ENCODE data around the gene TUBAL3.
A peak's percentile ranks its signal among the peaks of the same experiment; 100 is the strongest.
"Not testable (repeated sequence)": the region's sequence is repeated elsewhere in the genome, so short reads cannot be mapped to it uniquely, and the experiment has no call there.

Gene TUBAL3

DNA sequence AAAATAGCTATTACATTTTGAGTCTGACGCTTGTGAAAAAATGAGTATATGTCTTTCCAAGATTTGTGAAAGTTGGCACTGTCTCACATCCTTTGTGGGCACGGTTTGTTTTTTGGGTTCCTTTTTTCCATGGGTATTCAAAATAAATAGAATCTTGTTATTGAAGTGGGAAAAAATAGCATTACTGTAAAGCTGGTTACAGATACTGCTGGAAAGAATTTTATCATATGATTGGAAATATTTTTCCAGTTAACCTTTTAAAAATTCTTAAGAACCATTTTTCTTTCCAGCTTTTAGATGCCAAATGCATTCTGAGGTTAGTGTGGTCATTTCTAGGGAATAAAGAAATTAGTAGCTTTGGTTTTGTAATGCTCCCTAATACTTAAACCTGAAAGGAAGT is 19.1 kb upstream of the TUBAL3 start:
- DNase-seq (ENCODE audit: low spot score), result no peak

DNA sequence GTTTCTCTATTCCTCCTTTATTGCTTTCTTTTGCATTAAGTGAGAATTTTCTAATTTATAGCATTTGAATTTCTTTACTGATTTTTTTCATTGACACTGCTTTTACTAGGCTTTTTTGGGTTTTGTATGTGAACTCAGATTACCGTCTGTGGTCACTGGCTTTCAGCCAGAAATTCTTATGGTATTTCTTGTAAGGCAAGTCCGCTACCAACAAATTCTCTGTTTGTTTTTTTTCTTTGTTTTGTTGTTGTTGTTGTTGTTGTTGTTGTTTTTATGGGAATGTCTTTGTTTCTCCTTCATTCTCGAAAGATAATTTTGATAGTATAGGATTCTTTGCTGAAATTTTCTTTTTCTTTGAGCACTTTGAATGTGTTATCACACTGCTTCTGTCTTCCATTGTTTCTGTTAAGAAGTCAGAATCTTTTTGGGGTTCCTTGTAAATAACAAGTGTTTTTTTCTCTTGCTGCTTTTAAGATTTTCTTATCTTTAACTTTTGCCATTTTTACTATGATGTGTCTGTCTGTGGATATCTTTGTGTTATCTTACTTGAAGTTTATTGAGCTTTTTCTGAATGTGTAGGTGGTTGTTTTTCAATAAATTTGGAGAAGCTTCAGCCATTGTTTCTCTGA is 15.0 kb upstream of the TUBAL3 start:
- DNase-seq (ENCODE audit: low spot score), result no peak

DNA sequence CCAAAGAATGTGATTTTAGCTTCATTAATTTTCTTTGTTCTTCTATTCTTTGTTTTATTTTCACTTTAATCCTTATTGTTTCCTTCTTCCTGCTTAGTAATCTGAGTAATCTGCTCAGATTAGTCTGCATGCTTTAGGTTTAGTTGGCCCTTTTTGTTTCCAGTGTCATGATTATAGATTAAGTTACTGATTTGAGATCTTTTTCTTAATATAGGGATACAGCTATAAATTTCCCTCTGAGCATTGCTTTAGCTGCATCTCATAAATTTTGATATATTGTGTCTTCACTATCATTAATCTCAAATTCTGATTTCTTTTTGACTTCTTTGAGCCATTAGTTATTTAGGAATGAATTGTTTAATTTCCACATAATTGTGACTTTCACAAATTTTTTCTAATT is 14.0 kb upstream of the TUBAL3 start:
- DNase-seq (ENCODE audit: low spot score), result no peak

DNA sequence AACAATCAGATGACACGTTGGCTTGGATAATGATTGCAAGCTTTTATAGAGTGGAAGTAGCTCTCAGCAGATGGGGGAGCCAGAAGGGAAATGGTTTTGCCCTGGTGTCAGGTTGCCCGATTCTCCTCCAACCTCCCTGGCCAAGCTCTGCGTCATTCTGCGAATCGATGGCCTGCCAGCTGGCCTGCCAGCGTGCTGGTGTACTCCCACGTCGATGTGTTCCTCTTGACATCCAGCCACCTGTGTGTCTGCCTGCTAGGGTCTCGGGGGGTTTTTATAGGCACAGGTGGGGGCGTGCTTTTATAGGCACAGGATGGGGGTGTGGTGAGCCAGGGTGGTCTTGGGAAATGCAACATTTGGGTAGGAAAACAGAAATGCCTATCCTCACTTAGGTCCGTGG is 12.4 kb upstream of the TUBAL3 start:
- no peak for DNase-seq (ENCODE audit: low spot score)

DNA sequence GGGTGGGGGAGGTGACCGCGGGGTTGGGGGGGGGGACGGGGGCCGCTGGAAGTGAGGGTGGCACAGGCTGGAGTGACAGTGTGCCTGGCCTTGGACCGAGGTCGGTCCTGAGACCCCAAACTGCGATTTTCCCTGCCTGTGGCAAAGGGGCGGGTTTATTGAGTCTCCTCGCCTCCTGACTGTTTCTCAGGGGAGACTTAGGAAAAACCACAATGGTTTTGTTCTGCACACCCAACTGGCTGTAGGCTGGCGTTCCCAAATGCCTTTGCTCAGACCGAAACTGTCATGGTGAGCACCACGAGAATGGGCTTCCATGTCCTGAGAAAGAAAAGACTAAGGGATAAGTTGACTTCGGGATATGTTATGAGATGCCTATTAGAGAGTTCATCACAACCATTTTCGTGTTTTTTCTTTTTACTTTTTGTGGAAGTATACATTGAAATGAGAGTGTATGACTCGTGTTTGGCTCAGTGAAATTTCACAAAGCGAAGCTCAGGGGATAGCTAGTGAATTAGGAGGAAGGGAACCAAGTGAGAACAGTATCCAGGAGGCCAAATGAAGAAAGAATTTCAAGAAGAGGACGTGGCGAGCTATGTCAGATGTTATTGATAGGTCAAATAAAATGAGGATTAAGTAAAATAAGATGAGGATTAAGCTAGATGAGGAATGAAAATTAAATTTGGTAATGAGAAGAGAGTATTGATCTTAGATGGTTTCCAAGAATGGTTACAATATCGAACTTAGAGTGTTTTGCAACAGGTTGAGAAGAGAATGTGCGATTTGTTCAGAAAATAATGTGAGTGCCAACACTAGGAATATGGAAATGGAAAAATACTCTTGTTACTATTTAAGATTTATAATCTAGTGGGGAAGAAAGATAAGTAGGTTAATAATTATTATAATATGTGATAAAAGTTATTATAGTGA is 8.6 kb upstream of the TUBAL3 start:
- peak; percentile 27 for DNase-seq (ENCODE audit: low spot score)

DNA sequence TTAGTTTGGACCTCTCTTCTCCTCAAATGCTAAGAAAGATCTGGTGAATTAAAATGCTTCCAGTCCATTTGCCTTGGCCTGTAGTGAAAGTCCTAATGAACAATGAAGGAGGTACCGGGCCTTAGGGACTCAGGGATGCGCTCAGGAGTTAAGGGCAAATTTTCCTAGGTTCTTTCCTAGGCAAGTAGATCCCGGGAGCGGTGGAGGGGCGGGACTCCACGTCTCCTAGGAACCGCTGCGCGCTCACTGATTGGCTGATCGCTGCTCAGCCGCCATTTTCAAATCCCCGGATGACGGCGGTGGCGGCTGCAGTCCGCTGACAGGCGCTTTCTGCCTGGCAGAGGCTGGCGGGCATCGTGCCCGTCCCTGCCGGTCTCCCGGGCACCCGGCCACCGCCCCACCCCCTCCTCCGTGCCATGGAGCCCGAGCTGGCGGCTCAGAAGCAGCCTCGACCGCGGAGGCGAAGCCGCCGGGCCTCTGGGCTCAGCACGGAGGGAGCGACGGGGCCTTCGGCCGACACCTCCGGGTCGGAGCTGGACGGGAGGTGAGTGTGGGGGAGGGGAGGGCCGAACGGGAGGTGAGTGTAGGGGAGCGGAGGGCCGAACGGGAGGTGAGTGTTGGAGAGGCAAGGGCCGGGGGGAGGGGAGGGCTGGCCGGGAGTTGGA is 7.8 kb upstream of the TUBAL3 start, which contains the start of gene NET1:
Gene NET1, plus strand, starts transcription at position 281 of the 665 bp plus-strand sequence. Its CDS starts 136 bp downstream, at position 417.
- peak; percentile 82 for DNase-seq (ENCODE audit: low spot score)

DNA sequence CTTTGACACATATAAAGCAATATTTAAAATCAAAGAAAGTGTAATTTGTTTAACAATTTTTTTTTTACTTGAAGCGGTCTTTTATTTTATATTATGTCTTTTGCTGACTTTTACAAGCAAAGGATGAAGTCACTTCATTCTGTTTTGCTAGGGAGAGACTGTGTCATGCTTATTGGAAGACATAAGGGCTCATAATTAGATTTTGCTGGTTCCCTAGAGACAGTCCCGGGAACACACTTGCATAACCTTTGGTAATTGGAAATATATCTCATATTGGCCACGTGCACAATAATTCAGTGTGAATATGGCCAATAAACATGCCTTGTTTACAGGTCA is 7.3 kb upstream of the TUBAL3 start:
- no peak for DNase-seq (ENCODE audit: low spot score)

DNA sequence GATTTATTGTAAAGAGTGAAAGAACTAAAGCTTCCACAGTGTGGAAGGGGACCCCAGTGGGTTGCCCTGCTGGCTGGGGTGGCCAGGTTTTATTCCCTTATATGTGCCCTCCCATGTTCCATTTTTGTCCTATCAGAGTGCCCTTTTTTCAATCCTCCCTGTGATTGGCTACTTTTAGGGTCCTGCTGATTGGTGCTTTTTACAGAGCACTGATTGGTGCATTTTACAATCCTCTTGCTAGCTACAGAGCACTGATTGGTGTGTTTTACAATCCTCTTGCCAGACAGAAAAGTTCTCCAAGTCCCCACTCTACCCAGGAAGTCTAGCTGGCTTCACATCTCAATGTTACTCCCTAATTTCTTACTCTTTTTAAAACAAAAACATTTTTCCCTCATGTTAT is 6.2 kb upstream of the TUBAL3 start:
- peak; percentile 46 for DNase-seq (ENCODE audit: low spot score)

DNA sequence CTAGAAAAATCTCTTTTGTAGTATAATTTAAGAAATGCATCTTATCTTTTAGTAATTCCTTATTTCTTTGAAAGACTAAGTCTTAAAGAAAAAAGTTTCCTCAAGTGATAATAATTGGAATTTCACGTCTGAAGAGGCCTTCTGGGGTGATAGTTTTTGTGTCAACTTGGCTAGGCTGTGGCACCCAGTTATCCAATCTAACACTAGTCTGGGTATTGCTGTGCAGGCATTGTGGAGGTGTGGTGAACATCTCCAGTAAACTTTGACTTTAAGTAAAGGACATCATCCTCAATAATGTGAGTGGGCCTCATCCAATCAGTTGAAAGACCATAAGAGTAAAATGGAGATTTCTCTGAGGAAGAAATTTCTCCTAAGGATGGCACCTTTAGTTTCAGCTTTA is 2.3 kb upstream of the TUBAL3 start:
- DNase-seq (ENCODE audit: low spot score), result no peak

DNA sequence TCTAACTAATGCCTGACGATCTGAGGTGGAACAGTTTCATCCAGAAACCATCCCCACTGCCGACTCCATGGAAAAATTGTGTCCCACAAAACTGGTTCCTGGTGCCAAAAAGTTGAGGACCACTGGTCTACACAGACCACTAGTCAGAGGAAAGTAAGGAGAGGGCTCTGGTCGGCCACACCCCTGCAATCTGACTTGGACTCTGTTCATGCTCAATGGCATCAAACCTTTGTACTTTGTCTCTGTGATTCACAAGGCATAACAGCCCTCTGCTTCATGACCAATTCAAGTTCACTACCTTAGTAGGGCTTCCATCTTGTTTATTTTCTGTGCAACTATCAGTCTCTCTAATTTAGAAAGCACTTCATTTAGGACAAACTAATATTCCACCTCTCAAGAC is 1.8 kb downstream of the TUBAL3 start:
- no peak for DNase-seq (ENCODE audit: low spot score)

DNA sequence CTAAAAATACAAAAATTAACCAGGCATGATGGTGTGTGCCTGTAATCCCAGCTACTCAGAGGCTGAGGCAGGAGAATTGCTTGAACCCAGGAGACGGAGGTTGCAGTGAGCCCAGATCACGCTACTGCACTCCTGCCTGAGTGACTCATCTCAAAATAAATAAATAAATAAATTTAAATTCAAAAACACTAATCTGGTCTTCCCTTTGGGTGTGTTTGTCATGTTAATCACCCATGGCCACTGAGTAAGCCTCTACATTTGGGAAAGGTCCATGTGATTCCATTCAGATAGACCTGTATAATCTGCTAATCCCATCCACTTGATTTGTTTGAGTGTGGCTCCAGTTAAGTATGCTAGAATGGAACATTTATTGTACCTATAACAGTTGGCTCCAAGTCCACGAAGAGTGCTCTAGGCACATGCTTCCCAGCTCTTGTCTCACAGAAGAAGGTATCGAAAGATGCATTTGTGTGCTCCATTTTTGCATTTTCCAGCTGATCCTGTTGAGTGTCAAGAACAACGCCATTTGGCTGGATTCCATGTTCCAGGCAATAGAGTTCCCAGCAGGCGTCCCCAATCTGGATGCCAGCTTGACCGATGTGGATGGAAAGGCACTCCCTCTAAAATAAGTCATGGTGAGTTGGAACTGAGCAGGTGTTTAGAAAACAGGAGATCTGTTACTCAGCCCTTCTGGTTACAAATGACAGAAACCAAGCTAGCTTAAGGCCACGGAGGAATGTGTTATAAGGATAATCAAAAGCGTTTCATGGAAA is 4.0 kb downstream of the TUBAL3 start:
- no peak for DNase-seq (ENCODE audit: low spot score)

DNA sequence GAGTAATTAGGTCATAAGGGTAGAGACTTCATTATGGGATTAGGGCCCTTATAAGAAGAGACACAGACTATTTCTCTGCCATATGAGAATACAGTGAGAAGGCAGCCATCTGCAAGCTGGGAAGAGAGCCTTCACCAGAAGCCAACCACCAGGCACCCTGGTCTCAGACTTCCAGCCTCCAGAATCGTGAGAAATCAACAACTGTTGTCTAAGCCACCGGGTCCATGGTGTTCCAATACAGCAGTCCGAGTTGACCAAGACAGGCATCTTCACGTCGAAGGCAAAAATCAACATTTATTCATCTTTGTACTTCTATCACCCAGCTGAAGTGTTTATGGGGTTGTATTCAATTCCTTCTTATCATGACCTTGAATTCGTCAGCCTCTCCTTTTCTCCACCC is 5.3 kb downstream of the TUBAL3 start:
- no peak for DNase-seq (ENCODE audit: low spot score)

DNA sequence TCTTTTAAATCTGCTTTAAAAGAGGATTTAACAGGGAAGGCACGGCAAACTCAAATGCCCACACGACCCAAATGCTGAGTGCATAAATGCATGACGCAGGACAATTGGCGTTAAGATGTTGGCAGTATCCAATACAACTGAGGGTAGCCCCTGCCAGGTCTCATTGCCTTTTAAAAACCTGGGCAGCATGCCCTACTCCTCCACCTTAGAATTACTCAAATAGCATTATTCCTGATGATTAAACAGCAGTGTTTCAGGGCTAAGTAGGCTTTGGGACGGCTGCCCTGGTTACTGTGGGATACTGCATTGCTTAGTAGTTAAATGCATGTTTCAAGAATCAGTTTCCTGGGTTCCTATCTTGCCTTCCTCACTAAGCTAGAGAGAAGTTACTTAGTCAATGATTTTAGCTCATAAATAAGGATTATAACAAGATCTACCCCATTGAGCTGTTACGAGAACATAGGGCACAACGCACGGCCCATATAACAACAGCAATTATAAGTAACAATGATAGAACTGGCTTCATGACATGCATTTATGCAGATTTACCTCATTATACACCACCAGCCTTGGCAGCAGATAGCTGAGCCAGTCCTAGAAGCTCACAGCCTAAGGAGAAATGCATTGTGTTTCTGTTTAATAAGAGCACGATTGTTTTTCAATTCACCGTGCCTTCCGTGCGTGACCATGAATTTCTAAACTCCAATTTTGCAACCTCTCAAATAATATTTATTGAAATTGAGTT is 7.9 kb downstream of the TUBAL3 start:
- no peak for DNase-seq (ENCODE audit: low spot score)

DNA sequence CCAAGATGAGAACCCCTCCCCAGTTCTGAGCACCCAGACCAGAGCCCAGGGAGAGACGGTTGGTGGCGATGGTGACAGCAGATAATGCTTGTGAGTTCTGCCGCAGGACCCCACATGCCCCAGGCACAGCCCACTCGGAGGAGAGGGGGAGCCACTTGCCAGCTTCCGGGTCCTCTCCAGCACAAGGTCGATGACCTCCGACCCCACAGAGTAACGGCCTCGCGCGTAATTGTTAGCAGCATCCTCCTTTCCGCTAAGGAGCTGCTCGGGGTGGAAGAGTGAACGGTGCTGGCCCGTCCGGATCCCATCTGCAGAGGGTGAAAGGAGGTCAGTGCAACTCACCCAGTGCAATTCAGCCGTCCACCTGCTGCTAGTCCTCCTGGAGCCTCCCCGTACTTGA is 9.5 kb downstream of the TUBAL3 start:
- no peak for DNase-seq (ENCODE audit: low spot score)

DNA sequence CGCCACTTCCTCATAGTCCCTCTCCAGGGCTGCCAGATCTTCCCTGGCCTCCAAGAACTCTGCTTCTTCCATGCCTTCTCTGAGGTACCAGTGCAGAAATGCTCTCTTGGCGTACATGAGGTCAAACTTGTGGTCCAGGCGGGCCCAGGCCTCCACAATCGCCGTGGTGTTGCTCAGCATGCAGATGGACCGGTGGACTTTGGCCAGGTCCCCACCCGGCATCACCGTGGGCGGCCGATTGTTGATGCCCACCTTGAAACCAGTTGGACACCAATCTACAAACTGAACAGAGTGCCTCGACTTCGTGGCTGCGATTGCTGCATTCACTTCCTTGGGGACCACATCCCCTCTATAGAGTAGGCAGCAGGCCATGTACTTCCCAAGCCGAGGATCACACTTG is 11.1 kb downstream of the TUBAL3 start:
- DNase-seq (ENCODE audit: low spot score), result no peak

DNA sequence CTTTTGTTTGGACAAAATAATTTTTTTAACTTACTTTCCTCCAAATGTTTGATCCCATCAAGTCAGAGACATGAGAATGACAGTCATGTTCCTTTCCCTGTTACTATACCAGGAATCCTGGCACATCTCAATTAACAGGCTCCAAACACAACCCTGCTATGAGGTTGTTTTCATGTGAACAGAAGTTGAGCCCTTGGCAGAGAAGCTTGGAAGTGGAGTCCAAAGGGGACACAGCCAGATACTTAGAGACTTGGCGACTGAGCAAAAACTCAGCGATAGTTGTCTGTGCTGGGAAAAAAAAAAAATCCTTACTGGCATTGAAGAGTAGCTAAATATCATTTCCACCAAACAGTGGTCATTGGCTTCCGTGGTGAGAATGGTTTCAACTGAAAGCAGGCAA is 12.8 kb downstream of the TUBAL3 start:
- DNase-seq (ENCODE audit: low spot score), result no peak

DNA sequence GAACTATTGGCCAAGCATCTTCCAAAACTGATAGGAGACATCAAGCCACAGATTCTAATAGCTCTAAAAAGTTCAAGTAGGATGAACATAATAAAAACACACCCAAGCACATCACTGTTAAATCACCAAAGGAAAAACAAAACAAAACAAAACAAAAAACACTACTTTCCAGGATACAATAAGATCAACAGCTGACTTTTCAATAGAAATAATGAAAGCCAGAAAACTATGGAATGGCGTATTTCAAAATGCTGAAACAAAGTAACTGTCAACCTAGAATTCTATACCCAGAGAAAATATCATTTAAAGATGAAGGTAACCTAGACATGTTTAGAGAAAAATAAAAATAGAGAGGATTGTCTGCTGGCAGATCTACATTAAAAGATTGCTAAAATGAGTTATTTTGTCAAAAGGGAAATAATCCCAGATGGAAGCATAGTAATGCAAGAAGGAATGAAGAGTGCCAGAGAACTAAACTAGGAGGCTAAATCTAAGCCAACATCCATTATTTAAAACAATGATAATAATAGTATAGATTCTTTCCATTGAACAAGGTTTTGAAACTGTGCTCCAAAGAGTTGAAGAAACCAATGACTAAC is 13.9 kb downstream of the TUBAL3 start:
- DNase-seq (ENCODE audit: low spot score), result no peak

DNA sequence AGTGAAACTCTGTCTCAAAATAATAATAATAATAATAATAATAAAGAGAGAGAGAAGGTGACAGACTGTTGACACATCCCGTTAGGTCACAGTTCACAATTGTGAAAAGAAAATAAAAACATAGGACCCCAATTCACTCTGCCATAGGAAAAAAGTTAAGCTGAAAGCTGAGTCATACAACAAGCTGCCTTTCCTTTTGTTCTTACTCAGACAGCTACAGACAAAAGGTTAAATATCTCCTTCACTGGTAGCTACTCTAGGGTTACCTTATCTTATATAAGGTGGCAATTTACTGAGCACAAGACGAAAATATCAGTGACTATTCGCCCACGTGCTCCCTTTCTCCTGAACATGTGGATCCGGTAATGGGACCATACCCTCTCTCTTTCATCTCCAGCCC is 17.5 kb downstream of the TUBAL3 start:
- DNase-seq (ENCODE audit: low spot score), result no peak

DNA sequence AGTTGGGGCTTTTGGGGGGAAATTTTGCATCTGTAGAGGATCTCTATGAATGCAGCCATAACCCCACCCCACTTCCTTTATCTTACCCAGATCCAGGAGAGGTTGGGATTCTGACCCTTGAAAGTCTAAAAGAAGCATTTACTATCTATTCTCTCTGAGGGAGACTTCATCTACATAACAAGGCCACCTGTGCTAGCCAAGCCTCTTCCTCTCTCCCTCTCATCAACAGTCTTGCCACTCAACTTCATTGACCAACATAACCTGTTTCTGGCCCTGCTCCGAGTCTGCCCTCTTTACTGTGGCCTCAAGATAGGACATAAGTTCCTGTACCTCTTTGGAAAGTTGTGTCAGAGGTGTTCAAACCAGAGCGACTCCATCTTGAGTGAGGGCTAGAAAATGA is 19.4 kb downstream of the TUBAL3 start:
- no peak for DNase-seq (ENCODE audit: low spot score)

DNA sequence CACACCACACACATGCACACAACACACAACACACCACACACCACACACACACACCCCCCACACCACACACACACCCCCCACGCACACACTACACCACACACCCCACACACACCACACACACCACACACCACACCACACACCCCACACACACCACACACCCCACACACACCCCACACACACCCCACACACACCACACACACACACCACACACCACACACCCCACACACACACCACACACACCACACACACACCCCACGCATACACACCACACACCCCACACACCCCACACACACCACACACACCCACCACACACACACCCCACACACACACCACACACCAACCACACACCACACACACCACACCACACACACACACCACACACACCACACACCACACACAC is 23.4 kb downstream of the TUBAL3 start:
- DNase-seq (ENCODE audit: low spot score), result no peak

DNA sequence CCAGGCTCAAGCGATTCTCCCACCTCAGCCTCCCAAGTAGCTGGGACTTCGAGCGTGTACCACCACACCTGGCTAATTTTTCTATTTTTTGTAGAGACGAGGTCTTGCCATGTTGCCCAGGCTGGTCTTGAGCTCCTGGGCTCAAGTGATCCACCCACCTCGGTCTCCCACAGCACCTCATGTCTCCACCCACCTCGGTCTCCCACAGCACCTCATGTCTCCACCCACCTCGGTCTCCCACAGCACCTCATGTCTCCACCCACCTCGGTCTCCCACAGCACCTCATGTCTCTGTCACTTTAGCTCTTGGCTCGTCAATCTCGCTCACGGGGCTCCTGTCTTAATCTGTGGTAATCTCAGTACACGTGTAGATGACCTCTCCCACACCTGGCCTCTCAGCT is 24.2 kb downstream of the TUBAL3 start:
- not testable (repeated sequence) for DNase-seq (ENCODE audit: low spot score)
